HL-60/S4 treated with retinoic acid at 250 ng/mL for 4 days and 3 days (cell line): ENCODE results near the gene SOX30.
"Not testable (repeated sequence)": the region's sequence is repeated elsewhere in the genome, so short reads cannot be mapped to it uniquely, and the experiment has no call there.

ENCODE experiments used
- in situ Hi-C: fragments of 300-500 bp; cut with MboI; formaldehyde crosslinking; loops from 2 replicates; pipeline ENCODE4 v1.7.0; 2022; ENCODE audit warnings: low sequenced_read_pairs

Gene SOX30

GRCh38 chr5:157652377-157652692 lies at the start of gene SOX30:
TSS of gene SOX30 (minus strand) at chr5:157652438. CDS start at chr5:157652078, 360 bp downstream.
- in situ Hi-C loops: no loop called here

- in situ Hi-C loops: not testable (repeated sequence)
Measured at GRCh38 chr5:157698674-157699073, 46.4 kb upstream of the SOX30 start.

GRCh38 chr5:157696154-157696553 lies 43.9 kb upstream of the SOX30 start:
- in situ Hi-C loops: not testable (repeated sequence)

DNA sequence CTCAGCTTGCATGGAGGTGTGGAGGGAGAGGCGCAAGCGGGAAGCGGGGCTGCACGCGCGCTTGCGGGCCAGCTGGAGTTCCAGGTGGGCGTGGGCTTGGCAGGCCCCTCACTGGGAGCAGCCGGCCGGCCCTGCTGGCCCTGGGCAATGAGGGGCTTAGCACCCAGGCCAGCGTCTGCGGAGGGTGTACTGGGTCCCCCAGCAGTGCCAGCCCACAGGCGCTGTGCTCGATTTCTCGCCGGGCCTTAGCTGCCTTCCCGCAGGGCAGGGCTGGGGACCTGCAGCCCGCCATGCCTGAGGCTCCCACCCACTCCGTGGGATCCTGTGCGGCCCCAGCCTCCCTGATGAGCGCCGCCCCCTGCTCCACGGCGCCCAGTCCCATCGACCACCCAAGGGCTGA lies 41.6 kb upstream of the SOX30 start:
- in situ Hi-C loops: not testable (repeated sequence)

- in situ Hi-C loops: no loop called here
Measured at GRCh38 chr5:157690690-157691433, 38.6 kb upstream of the SOX30 start.

- in situ Hi-C loops: no loop called here
Measured at GRCh38 chr5:157689942-157690689, 37.9 kb upstream of the SOX30 start.

- in situ Hi-C loops: no loop called here
Measured at GRCh38 chr5:157687198-157687554, 34.9 kb upstream of the SOX30 start.

DNA sequence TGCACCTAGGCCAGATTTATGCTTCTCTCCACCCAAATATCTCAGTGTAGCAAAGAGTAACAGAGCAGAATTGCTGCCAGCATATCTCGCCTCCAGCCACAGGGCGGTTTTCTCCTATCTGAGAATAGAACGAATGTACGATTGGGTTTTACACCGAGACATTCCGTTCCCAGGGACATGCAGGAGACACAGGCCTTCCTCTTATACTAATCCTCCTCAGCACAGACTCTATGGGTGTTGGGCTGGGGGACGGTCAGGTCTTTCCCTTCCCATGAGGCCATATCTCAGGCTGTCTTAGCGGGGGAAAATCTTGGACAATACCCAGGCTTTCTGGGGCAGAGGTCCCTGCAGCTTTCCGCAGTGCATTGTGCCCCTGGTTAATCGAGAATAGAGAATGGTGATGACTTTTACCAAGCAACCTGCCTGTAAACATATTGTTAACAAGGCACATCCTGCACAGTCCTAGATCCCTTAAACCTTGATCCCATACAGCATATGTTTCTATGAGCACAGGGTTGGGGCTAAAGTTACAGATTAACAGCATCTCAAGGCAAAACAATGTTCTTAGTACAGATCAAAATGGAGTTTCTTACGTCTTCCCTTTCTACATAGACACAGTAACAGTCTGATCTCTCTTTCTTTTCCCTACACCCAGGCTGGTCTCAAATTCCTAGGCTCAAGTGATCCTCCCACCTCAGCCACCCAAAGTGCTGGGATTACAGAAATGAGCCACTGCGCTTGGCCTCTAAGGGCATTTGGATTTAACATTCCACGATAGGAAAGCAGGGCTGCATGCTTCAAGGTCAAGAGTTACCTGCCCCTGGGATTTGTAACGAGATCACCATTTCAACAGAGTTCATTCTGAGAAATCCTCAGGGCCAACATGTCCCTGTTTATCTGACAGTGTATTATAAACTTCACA lies 34.3 kb upstream of the SOX30 start:
- in situ Hi-C loops: not testable (repeated sequence)

GRCh38 chr5:157682257-157682656 lies 30.0 kb upstream of the SOX30 start:
- in situ Hi-C loops: no loop called here

- in situ Hi-C loops: no loop called here
Measured at GRCh38 chr5:157681048-157681447, 28.8 kb upstream of the SOX30 start.

DNA sequence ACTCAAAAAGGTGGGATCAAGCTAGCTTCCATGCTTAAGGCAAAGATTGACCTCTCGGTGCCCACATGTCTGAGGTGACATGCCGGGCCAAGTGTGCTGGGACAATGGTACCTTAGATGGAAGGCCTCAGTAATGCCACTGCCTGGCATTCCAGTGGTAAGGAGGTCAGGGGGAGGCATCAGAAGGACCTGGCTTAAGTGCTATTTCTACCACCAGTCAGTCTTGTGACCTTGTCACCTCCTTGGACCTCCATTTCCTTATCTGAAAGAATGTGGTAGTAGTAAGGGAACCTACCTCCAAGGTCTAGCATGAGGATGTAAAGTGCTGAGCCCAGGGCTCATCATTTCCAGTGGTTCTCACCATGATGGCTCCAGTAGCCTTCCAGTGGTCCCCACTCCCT lies 28.0 kb upstream of the SOX30 start:
- in situ Hi-C loops: no loop called here

DNA sequence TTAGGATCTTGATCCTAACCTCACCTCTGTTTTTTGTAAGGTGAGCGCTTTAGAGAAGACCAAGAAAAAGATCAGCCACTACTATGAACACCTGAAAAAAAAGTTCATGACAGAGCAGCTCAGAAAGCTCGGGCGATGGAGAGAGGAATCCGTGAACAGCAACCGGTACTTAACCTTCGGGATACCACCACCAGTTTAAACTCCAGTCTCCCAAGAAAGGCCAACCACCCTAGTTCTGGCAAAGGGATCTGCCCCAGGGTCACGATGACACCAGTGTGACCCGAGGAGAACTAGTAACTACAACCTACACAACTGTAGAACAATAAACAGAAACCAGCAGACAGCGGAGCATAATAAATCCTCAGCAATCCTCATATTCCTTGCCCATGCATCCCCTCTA lies 27.6 kb upstream of the SOX30 start:
- in situ Hi-C loops: no loop called here

DNA sequence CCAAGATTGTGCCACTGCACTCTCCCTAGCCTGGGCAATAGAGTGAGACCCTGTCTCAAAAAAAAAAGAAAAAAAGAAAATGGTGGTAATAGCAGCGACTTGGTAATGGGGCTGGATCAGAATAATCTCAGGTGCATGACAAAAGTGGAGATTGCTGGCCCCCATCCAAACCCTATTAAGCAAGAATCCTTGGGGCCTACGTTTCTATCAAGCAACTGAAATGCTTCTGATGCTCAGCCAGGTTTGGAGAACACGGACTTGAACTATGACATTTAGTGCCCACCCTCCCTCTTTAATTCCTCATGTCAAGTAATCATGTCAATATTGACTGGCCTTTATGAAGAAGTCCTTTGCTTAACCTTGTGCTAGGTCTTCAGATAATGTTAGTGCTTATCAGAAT lies 25.7 kb upstream of the SOX30 start:
- in situ Hi-C loops: no loop called here

- in situ Hi-C loops: not testable (repeated sequence)
Measured at GRCh38 chr5:157674351-157674750, 22.1 kb upstream of the SOX30 start.

GRCh38 chr5:157672976-157673375 lies 20.7 kb upstream of the SOX30 start:
- in situ Hi-C loops: no loop called here

DNA sequence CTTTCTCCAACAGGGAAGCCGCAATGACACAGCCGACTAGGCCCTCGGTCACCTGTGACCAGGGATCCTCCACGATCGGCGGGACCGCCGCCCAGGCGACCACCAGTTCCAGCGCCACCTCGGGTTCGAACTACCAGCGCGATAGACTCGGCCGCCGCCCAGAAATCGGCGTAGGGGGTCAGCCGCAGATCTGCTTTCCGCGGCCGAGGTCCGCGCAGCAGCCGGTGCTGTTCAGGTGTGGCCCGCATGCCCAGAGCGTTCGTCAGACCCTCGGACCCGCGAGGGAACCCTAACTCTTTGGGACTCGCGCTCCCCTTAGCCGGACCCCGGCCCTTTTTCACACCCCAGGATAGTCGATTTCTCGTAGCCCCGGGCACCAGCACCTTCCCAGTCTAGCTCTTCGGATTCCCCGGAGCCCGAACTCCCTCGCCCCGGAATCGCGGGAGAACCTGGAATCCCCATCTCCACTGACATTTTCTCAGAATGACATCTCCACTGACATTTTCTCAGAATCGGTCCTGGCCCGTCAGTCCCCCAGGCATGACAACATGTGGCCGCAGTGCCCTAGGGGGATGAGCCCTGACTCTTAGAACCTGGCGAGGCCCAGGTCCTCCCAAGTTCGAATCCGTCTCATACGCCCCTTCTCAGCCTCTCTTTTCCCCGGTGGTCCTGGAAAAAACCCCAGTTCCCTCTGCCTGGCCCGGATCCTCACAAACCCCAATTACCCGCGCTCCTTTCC lies 19.5 kb upstream of the SOX30 start:
- in situ Hi-C loops: no loop called here

- in situ Hi-C loops: no loop called here
Measured at GRCh38 chr5:157670662-157671591, 18.7 kb upstream of the SOX30 start, which contains the start of gene C5orf52. TSS of gene C5orf52 (plus strand) at chr5:157671533. CDS start at chr5:157671615, 82 bp downstream.

DNA sequence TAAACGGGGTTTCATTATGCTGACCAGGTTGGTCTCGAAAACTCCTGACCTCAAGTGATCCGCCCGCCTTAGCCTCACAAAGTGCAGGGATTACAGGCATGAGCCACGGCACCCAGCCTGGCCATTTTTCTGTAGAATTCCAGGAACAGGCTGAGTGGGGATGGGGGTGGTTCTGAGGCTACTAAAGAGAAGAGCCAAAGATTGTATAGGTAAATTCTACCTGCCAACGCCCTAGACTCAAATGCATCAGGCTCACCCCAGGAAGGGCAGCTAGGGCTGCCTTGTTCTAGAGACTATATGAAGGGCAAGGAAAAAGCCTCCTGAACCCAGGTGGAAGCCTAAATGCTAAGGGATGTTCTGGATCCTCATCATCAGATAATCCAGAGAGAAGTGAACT lies 17.5 kb upstream of the SOX30 start:
- in situ Hi-C loops: no loop called here

GRCh38 chr5:157668356-157668755 lies 16.1 kb upstream of the SOX30 start:
- in situ Hi-C loops: no loop called here
